Vagina (tissue), 2 donors: ENCODE data around the gene HNRNPM. TPM values are rescaled to one million over a fixed set of nuclear protein-coding genes. Genes with fewer than 3 reads are reported as not detected.

ENCODE experiments used
- DNase-seq, 2 donors: peaks; one replicate each; pipeline ENCODE4 v3.0.0-alpha.2; 2017; ENCODE audit errors: extremely low spot score in 2 of 2
- H3K27ac ChIP-seq: fragments of 200-600 bp; sonication (generic); one replicate; pipeline ENCODE4 v1.5.1; 2019
- H3K27me3 ChIP-seq: fragments of 200-600 bp; sonication (generic); one replicate; pipeline ENCODE4 v1.5.1; 2019
- H3K36me3 ChIP-seq, 2 donors: fragments of 200-600 bp; sonication (generic); one replicate each; pipeline ENCODE4 v1.5.1; 2017 to 2019
- H3K4me1 ChIP-seq: fragments of 200-600 bp; sonication (generic); one replicate; pipeline ENCODE4 v1.5.1; 2019
- H3K4me3 ChIP-seq, 2 donors: fragments of 200-600 bp; sonication (generic); 1 replicate in 1 of 2; 2 replicates in 1 of 2; pipeline ENCODE4 v1.5.1; 2016 to 2019
- H3K9me3 ChIP-seq: fragments of 200-600 bp; sonication (generic); one replicate; pipeline ENCODE4 v1.5.1; 2019
- CTCF ChIP-seq, 3 experiments: fragments of 450-650 bp in 2 of 3; fragments of 200-600 bp in 1 of 3; sonication (generic) in 1 of 3; IDR thresholded peaks; one replicate each; pipeline ENCODE4 v1.5.1; 2017 to 2019; ENCODE audit warnings: antibody characterized with exemption in 3 of 3, mild to moderate bottlenecking in 2 of 3, moderate library complexity in 2 of 3
- POLR2A ChIP-seq, 2 donors: fragments of 450-650 bp; IDR thresholded peaks; one replicate each; pipeline ENCODE4 v1.6.1; 2017; ENCODE audit warnings: antibody characterized with exemption in 2 of 2, mild to moderate bottlenecking in 2 of 2, moderate library complexity in 2 of 2
- POLR2AphosphoS5 ChIP-seq, 2 donors: sonication (generic); formaldehyde crosslinking; IDR thresholded peaks; one replicate each; pipeline ENCODE4 v1.9.0; 2017; ENCODE audit warnings: antibody characterized with exemption in 2 of 2, mild to moderate bottlenecking in 2 of 2, low read depth in 1 of 2; ENCODE audit not compliant: insufficient read depth in 1 of 2
- intact Hi-C: fragments of 100-400 bp; cut with DNase I; formaldehyde crosslinking; loops from one replicate; pipeline ENCODE4 v1.15.1; 2023
- total RNA-seq: library from RNA; depleted of rRNA; stranded (reverse); fragments of >200 nt; gene quantifications from one replicate; pipeline ENCODE4 v1.2.3, GENCODE V29; 2016

HNRNPM gene
- total RNA-seq, 1 donor from 2014 or later, result 140 TPM

- Histone ChIP-seq H3K9me3 (no peaks in the 10 kb centered on the region), H3K4me3 (no peak overlapping the region), H3K27ac (peak overlapping the region; percentile 24), H3K4me1 (peaks cover 36% of the 10 kb centered on the region), H3K27me3 (no peaks in the 10 kb centered on the region), H3K36me3 (peaks cover 0 to 57% of the 10 kb centered on the region in 2 donors)
- no peak for DNase-seq
- intact Hi-C loops, result no loop called here
- no peak for TF ChIP-seq CTCF (IDR thresholded peaks at IDR 0.05)
- no peak for TF ChIP-seq POLR2AphosphoS5 (IDR thresholded peaks at IDR 0.05; ENCODE audit: insufficient read depth in 1 of 2, low read depth in 1 of 2)
- TF ChIP-seq POLR2A (IDR thresholded peaks at IDR 0.05), result no peak
These were observed 42.5 kb downstream of the HNRNPM start for GRCh38 chr19:8487137-8487851.

GRCh38 chr19:8488365-8488764, 43.6 kb downstream of the HNRNPM start:
- H3K36me3 ChIP-seq, result peaks cover 0 to 52% of the 10 kb centered on the region in 2 donors
- no peak overlapping the region for H3K4me3 ChIP-seq
- H3K4me1 ChIP-seq, result peaks cover 26% of the 10 kb centered on the region
- TF ChIP-seq POLR2A (IDR thresholded peaks at IDR 0.05) (no peak), POLR2AphosphoS5 (IDR thresholded peaks at IDR 0.05; ENCODE audit: insufficient read depth in 1 of 2, low read depth in 1 of 2) (no peak), CTCF (IDR thresholded peaks at IDR 0.05) (no peak)
- H3K27me3 ChIP-seq, result no peaks in the 10 kb centered on the region
- no peak for DNase-seq
- no peak overlapping the region for H3K27ac ChIP-seq
- intact Hi-C loops, result no loop called here
- H3K9me3 ChIP-seq, result no peaks in the 10 kb centered on the region

- Histone ChIP-seq H3K4me3 (no peak overlapping the region), H3K4me1 (peaks cover 29% of the 10 kb centered on the region), H3K27me3 (no peaks in the 10 kb centered on the region), H3K36me3 (peaks cover 0 to 45% of the 10 kb centered on the region in 2 donors), H3K9me3 (no peaks in the 10 kb centered on the region), H3K27ac (peak overlapping the region; percentile 56)
- no peak for DNase-seq
- TF ChIP-seq POLR2A (IDR thresholded peaks at IDR 0.05), result no peak
- peak; percentile 32 to 34 for TF ChIP-seq POLR2AphosphoS5 (IDR thresholded peaks at IDR 0.05; ENCODE audit: insufficient read depth in 1 of 2, low read depth in 1 of 2)
- intact Hi-C loops, result no loop called here
These were observed 45.0 kb downstream of the HNRNPM start for GRCh38 chr19:8489561-8490394.

- H3K27me3 ChIP-seq, result no peaks in the 10 kb centered on the region
- DNase-seq, result no peak
- H3K27ac ChIP-seq, result peak overlapping the region; percentile 56
- H3K4me1 ChIP-seq, result peaks cover 25% of the 10 kb centered on the region
- H3K36me3 ChIP-seq, result peaks cover 0 to 39% of the 10 kb centered on the region in 2 donors
- TF ChIP-seq POLR2A (IDR thresholded peaks at IDR 0.05) (no peak), CTCF (IDR thresholded peaks at IDR 0.05) (no peak), POLR2AphosphoS5 (IDR thresholded peaks at IDR 0.05; ENCODE audit: insufficient read depth in 1 of 2, low read depth in 1 of 2) (no peak)
- H3K4me3 ChIP-seq, result no peak overlapping the region
- no peaks in the 10 kb centered on the region for H3K9me3 ChIP-seq
- intact Hi-C loops, result no loop called here
These were observed 45.6 kb downstream of the HNRNPM start for GRCh38 chr19:8490395-8490760.

- TF ChIP-seq POLR2AphosphoS5 (IDR thresholded peaks at IDR 0.05; ENCODE audit: insufficient read depth in 1 of 2, low read depth in 1 of 2), result no peak
- no peak for TF ChIP-seq CTCF (IDR thresholded peaks at IDR 0.05)
- no peak for TF ChIP-seq POLR2A (IDR thresholded peaks at IDR 0.05)
- Histone ChIP-seq H3K4me1 (peaks cover 25% of the 10 kb centered on the region), H3K4me3 (no peak overlapping the region), H3K27me3 (no peaks in the 10 kb centered on the region), H3K36me3 (peaks cover 0 to 35% of the 10 kb centered on the region in 2 donors), H3K9me3 (no peaks in the 10 kb centered on the region), H3K27ac (no peak overlapping the region)
- intact Hi-C loops, result no loop called here
- DNase-seq, result no peak
These were observed 46.1 kb downstream of the HNRNPM start for GRCh38 chr19:8490873-8491272.
